ENCODE data around the gene GABRR2. TPM values are rescaled to one million over a fixed set of nuclear protein-coding genes. Genes with fewer than 3 reads are reported as not detected.

Gene GABRR2
- total and polyA plus RNA-seq, 8 donors: 0.67 to 4.8 (median 1.3) TPM

- ATAC-seq (no peak), DNase-seq (no peak)
- H3K4me3 ChIP-seq: no peak within 1 kb of the TSS
- TF ChIP-seq CTCF (IDR thresholded peaks at IDR 0.05): no peak
- H3K9me3 ChIP-seq: no peaks in the 10 kb centered on the region
- no peak within 1 kb of the TSS for H3K27ac ChIP-seq
- H3K4me1 ChIP-seq: no peaks in the 10 kb centered on the region
- H3K27me3 ChIP-seq: no peaks in the 10 kb centered on the region
- no peaks in the 10 kb centered on the region for H3K36me3 ChIP-seq
- intact Hi-C loops (cut with DNase I): no loop called here
Measured at GRCh38 chr6:89217299-89217910, 97.7 kb downstream of the GABRR2 start, which contains the start of gene GABRR1. Gene GABRR1, minus strand, starts transcription at chr6:89217358. Its CDS starts 36 bp downstream, at chr6:89217322.

GRCh38 chr6:89216411-89216810 is 98.7 kb downstream of the GABRR2 start:
- TF ChIP-seq CTCF (IDR thresholded peaks at IDR 0.05): no peak
- Histone ChIP-seq H3K4me3 (no peak overlapping the region), H3K4me1 (no peaks in the 10 kb centered on the region), H3K36me3 (no peaks in the 10 kb centered on the region), H3K9me3 (no peaks in the 10 kb centered on the region), H3K27me3 (no peaks in the 10 kb centered on the region), H3K27ac (no peak overlapping the region)
- intact Hi-C loops (cut with DNase I): no loop called here
- ATAC-seq (no peak), DNase-seq (no peak)

GRCh38 chr6:89215391-89215790 is 99.7 kb downstream of the GABRR2 start:
- ATAC-seq (no peak), DNase-seq (no peak)
- Histone ChIP-seq H3K36me3 (no peaks in the 10 kb centered on the region), H3K27me3 (no peaks in the 10 kb centered on the region), H3K4me3 (no peak overlapping the region), H3K9me3 (no peaks in the 10 kb centered on the region), H3K4me1 (no peaks in the 10 kb centered on the region), H3K27ac (no peak overlapping the region)
- intact Hi-C loops (cut with DNase I): no loop called here
- TF ChIP-seq CTCF (IDR thresholded peaks at IDR 0.05): no peak

GRCh38 chr6:89214197-89214596 is 100.9 kb downstream of the GABRR2 start:
- H3K27me3 ChIP-seq: no peaks in the 10 kb centered on the region
- intact Hi-C loops (cut with DNase I): no loop called here
- no peak overlapping the region for H3K4me3 ChIP-seq
- no peak for DNase-seq
- H3K36me3 ChIP-seq: no peaks in the 10 kb centered on the region
- no peak overlapping the region for H3K27ac ChIP-seq
- no peak for TF ChIP-seq CTCF (IDR thresholded peaks at IDR 0.05)
- no peak for ATAC-seq
- no peaks in the 10 kb centered on the region for H3K9me3 ChIP-seq
- no peaks in the 10 kb centered on the region for H3K4me1 ChIP-seq

GRCh38 chr6:89212472-89212871 is 102.6 kb downstream of the GABRR2 start:
- Histone ChIP-seq H3K4me1 (no peaks in the 10 kb centered on the region), H3K36me3 (no peaks in the 10 kb centered on the region), H3K27me3 (no peaks in the 10 kb centered on the region), H3K4me3 (no peak overlapping the region), H3K27ac (no peak overlapping the region), H3K9me3 (no peaks in the 10 kb centered on the region)
- intact Hi-C loops (cut with DNase I): no loop called here
- TF ChIP-seq CTCF (IDR thresholded peaks at IDR 0.05): no peak
- ATAC-seq: no peak
- no peak for DNase-seq
